B cell (primary cell): ENCODE data around the gene IGSF8. TPM values are rescaled to one million over a fixed set of nuclear protein-coding genes. Genes with fewer than 3 reads are reported as not detected.

Source experiments
- ATAC-seq: fragments of 200-7000 bp; cut with Tn5 transposase; one replicate; pipeline ENCODE4 v1.10.0; 2021; ENCODE audit warnings: low read depth, mild to moderate bottlenecking, moderate number of reproducible peaks, moderate library complexity
- CTCF ChIA-PET: fragments of 350-600 bp; sonication (Branson Sonifier 250); formaldehyde crosslinking; loops from one replicate; lab custom pipeline; 2021; ENCODE audit warnings: antibody characterized with exemption, inconsistent platforms; lab: Charles Lee
- POLR2A ChIA-PET: fragments of 350-600 bp; sonication (Branson Sonifier 250); formaldehyde crosslinking; loops from one replicate; lab custom pipeline; 2021; ENCODE audit warnings: antibody characterized with exemption; lab: Charles Lee
- DNase-seq: peaks from one replicate; pipeline ENCODE4 v3.0.0; 2013
- H2AFZ ChIP-seq: 2 replicates; pipeline ENCODE4 v1.6.1; 2012; ENCODE audit warnings: mild to moderate bottlenecking, low read depth, low read length; ENCODE audit not compliant: insufficient read depth, poor library complexity, severe bottlenecking
- H3K27ac ChIP-seq, 2 donors: 1 replicate in 1 of 2; 2 replicates in 1 of 2; pipeline ENCODE4 v1.5.1; 2012 to 2013; ENCODE audit warnings: low read length in 2 of 2, mild to moderate bottlenecking in 2 of 2, moderate library complexity in 1 of 2
- H3K27me3 ChIP-seq, 4 experiments: fragments of 200-600 bp in 1 of 4; sonication (generic) in 1 of 4; replicated peaks in 1 of 4; 1 replicate in 2 of 4; 2 replicates in 2 of 4; pipeline versions ENCODE4 v1.6.1 to v1.7.0; 2013 to 2016; ENCODE audit warnings: low read length in 3 of 4, mild to moderate bottlenecking in 2 of 4, mixed read lengths in 1 of 4, moderate library complexity in 1 of 4; ENCODE audit not compliant: insufficient read depth in 4 of 4, control insufficient read depth in 3 of 4; ENCODE audit errors: control extremely low read depth in 1 of 4
- H3K36me3 ChIP-seq, 2 experiments: replicated peaks in 1 of 2; 1 replicate in 1 of 2; 2 replicates in 1 of 2; pipeline versions ENCODE4 v1.6.1 to v1.7.1; 2013; ENCODE audit warnings: low read length in 1 of 2; ENCODE audit not compliant: insufficient read depth in 2 of 2, control insufficient read depth in 1 of 2; ENCODE audit errors: control extremely low read depth in 1 of 2, extremely low read depth in 1 of 2
- H3K4me1 ChIP-seq, 2 donors: fragments of 200-600 bp in 1 of 2; sonication (generic) in 1 of 2; 1 replicate in 1 of 2; 2 replicates in 1 of 2; pipeline versions ENCODE4 v1.5.1 to v1.6.1; 2013 to 2017; ENCODE audit warnings: low read length in 2 of 2; ENCODE audit not compliant: control insufficient read depth in 2 of 2, insufficient read depth in 2 of 2
- H3K4me2 ChIP-seq: replicated peaks from 2 replicates; pipeline ENCODE3; 2012; ENCODE audit warnings: mild to moderate bottlenecking, low read depth, low read length; ENCODE audit not compliant: poor library complexity, severe bottlenecking
- H3K4me3 ChIP-seq, 5 experiments: fragments of 200-600 bp in 1 of 5; sonication (generic) in 1 of 5; 1 replicate in 3 of 5; 2 replicates in 2 of 5; pipeline versions ENCODE4 v1.5.1 to v1.7.0; 2011 to 2016; ENCODE audit warnings: low read length in 4 of 5, mild to moderate bottlenecking in 4 of 5, low read depth in 2 of 5, control low read depth in 1 of 5, moderate library complexity in 1 of 5; ENCODE audit not compliant: insufficient read depth in 1 of 5; ENCODE audit errors: control extremely low read depth in 1 of 5, extremely low read depth in 1 of 5
- H3K79me2 ChIP-seq: fragments of 200-600 bp; sonication (generic); one replicate; pipeline ENCODE4 v1.6.0; 2016; ENCODE audit warnings: low read length; ENCODE audit not compliant: control insufficient read depth, insufficient read depth
- H3K9ac ChIP-seq: fragments of 200-600 bp; sonication (generic); 2 replicates; pipeline ENCODE4 v1.6.1; 2017; ENCODE audit warnings: mild to moderate bottlenecking, low read length, moderate library complexity
- H3K9me3 ChIP-seq, 3 donors: one replicate each; pipeline versions ENCODE4 v1.6.1 to v1.7.1; 2013; ENCODE audit warnings: low read length in 2 of 3; ENCODE audit not compliant: control insufficient read depth in 2 of 3, insufficient read depth in 1 of 3; ENCODE audit errors: control extremely low read depth in 1 of 3
- H4K20me1 ChIP-seq: 2 replicates; pipeline ENCODE4 v1.6.0; 2012; ENCODE audit warnings: mild to moderate bottlenecking, low read length; ENCODE audit not compliant: insufficient read depth, control insufficient read depth, poor library complexity, severe bottlenecking
- H3K27ac Mint-ChIP-seq: one replicate; pipeline ENCODE4 v1.8.0; 2021; ENCODE audit warnings: mixed read lengths
- H3K27me3 Mint-ChIP-seq: one replicate; pipeline ENCODE4 v1.8.0; 2021; ENCODE audit warnings: mixed read lengths
- H3K4me1 Mint-ChIP-seq: one replicate; pipeline ENCODE4 v1.8.0; 2021; ENCODE audit warnings: mixed read lengths
- H3K4me3 Mint-ChIP-seq: one replicate; pipeline ENCODE4 v1.8.0; 2021; ENCODE audit warnings: mixed read lengths
- H3K9me3 Mint-ChIP-seq: one replicate; pipeline ENCODE4 v1.8.0; 2022; ENCODE audit warnings: mixed read lengths; ENCODE audit not compliant: insufficient read depth
- EZH2 ChIP-seq: IDR thresholded peaks from 2 replicates; pipeline ENCODE4 v1.6.1; 2012; ENCODE audit warnings: borderline replicate concordance, low read depth, mild to moderate bottlenecking, moderate library complexity, low read length; ENCODE audit not compliant: insufficient read depth, poor library complexity, severe bottlenecking
- WGBS: methylation state at CpG from one replicate; pipeline ENCODE4 v1.1.5; 2013; ENCODE audit warnings: missing lambda C conversion rate; ENCODE audit not compliant: insufficient coverage; 5-methylcytosine and 5-hydroxymethylcytosine counted together
- intact Hi-C: fragments of 100-400 bp; cut with micrococcal nuclease; formaldehyde crosslinking; loops from one replicate; pipeline ENCODE4 v1.10.0; 2022
- polyA plus RNA-seq: library from polyadenylated mRNA; depleted of rRNA; stranded (reverse); fragments of >200 nt; gene quantifications from 2 replicates; pipeline ENCODE4 v1.2.3, GENCODE V29; 2012
- total RNA-seq, 2 donors: library from RNA; stranded (reverse); fragments of 120-200 nt in 1 of 2; gene quantifications; 1 replicate in 1 of 2; 2 replicates in 1 of 2; pipeline versions ENCODE4 v1.2.3 to v1.2.4, GENCODE V29; 2013 to 2022
- TF ChIP-seq, protein P1 (sequence below): fragments of 200-600 bp; IDR thresholded peaks from one replicate; pipeline ENCODE4 v1.8.0; 2022; ENCODE audit warnings: antibody characterized with exemption, mild to moderate bottlenecking

IGSF8 gene
- total and polyA plus RNA-seq, 2 donors (not counting 1 experiment from before 2014, with no cell fraction given) = 37.2 to 56.0 TPM

DNA sequence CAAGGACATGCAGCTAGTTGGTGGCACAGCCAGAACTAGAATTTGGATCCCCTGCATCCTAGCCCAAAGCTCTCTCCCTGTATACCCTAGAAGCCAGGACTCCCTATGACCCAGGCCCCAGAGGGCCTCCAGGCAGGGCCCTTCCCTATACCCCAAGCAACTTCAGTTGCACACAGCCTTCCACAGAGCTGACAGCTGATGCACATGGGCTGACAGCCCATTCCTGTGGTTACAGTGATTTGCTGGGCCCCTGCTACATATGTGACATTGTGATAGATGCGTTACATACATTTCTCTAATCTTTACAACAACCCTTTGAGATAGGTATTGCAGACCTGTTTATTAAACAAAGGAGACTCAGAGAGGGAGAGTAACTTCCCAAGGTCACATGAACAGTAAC, 23.0 kb upstream of the IGSF8 start:
- H3K4me3 Mint-ChIP-seq = no peak overlapping the region
- H3K9me3 ChIP-seq = no peaks in the 10 kb centered on the region
- no peaks in the 10 kb centered on the region for H3K36me3 ChIP-seq
- ChIA-PET POLR2A (no interaction called here), CTCF (no interaction called here)
- H4K20me1 ChIP-seq = no peaks in the 10 kb centered on the region
- H3K9ac ChIP-seq = no peak overlapping the region
- H3K27ac Mint-ChIP-seq = no peak overlapping the region
- ATAC-seq (no peak), DNase-seq (no peak)
- H3K4me3 ChIP-seq = no peak overlapping the region
- no peak overlapping the region for H3K4me2 ChIP-seq
- no peaks in the 10 kb centered on the region for H3K4me1 ChIP-seq
- H3K27ac ChIP-seq = no peak overlapping the region
- H3K79me2 ChIP-seq = no peaks in the 10 kb centered on the region
- no peaks in the 10 kb centered on the region for H3K9me3 Mint-ChIP-seq
- H3K4me1 Mint-ChIP-seq = no peaks in the 10 kb centered on the region
- peaks cover 27% of the 10 kb centered on the region for H3K27me3 Mint-ChIP-seq
- H2AFZ ChIP-seq = no peak overlapping the region
- no CpG with 5 or more reads among the region's 1 CpG for WGBS
- H3K27me3 ChIP-seq = peaks cover 0 to 8% (median 3%) of the 10 kb centered on the region in 4 experiments
- TF ChIP-seq EZH2 = no peak
- TF ChIP-seq, protein P1, sequence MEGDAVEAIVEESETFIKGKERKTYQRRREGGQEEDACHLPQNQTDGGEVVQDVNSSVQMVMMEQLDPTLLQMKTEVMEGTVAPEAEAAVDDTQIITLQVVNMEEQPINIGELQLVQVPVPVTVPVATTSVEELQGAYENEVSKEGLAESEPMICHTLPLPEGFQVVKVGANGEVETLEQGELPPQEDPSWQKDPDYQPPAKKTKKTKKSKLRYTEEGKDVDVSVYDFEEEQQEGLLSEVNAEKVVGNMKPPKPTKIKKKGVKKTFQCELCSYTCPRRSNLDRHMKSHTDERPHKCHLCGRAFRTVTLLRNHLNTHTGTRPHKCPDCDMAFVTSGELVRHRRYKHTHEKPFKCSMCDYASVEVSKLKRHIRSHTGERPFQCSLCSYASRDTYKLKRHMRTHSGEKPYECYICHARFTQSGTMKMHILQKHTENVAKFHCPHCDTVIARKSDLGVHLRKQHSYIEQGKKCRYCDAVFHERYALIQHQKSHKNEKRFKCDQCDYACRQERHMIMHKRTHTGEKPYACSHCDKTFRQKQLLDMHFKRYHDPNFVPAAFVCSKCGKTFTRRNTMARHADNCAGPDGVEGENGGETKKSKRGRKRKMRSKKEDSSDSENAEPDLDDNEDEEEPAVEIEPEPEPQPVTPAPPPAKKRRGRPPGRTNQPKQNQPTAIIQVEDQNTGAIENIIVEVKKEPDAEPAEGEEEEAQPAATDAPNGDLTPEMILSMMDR = no peak
- intact Hi-C loops = no loop called here

DNA sequence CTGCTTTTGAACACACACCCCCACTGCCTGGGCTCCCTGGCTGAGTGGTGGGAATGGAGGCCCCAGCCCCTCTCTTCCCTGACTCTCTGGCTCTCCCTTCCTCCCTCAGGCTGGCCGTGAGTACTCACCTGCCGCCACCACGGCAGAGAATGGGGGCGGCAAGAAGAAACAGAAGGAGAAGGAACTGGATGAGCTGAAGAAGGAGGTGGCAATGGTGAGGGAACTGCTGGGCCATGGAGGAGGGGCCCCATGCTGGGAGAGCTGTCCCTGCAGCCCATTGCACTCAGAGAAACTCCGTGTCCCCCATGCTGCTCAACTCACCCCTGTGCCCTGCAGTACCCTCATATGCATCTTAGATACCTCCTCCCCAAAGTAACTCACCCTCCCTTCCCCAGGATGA, 22.4 kb upstream of the IGSF8 start:
- H3K4me1 ChIP-seq = no peaks in the 10 kb centered on the region
- H3K4me1 Mint-ChIP-seq = no peaks in the 10 kb centered on the region
- H3K4me3 ChIP-seq = no peak overlapping the region
- no peak overlapping the region for H3K9ac ChIP-seq
- no peaks in the 10 kb centered on the region for H3K36me3 ChIP-seq
- no peak overlapping the region for H2AFZ ChIP-seq
- ATAC-seq = no peak
- no peaks in the 10 kb centered on the region for H4K20me1 ChIP-seq
- no peaks in the 10 kb centered on the region for H3K9me3 Mint-ChIP-seq
- TF ChIP-seq, protein P1 = no peak
- no peak for TF ChIP-seq EZH2
- no peak overlapping the region for H3K27ac ChIP-seq
- peaks cover 0 to 12% (median 4%) of the 10 kb centered on the region in 4 experiments for H3K27me3 ChIP-seq
- no peak overlapping the region for H3K27ac Mint-ChIP-seq
- H3K9me3 ChIP-seq = no peaks in the 10 kb centered on the region
- H3K4me3 Mint-ChIP-seq = no peak overlapping the region
- POLR2A ChIA-PET = no interaction called here
- no peak for DNase-seq
- WGBS = 81% methylated on average over 3 of the region's 5 CpGs
- CTCF ChIA-PET = no interaction called here
- intact Hi-C loops = no loop called here
- H3K27me3 Mint-ChIP-seq = peaks cover 27% of the 10 kb centered on the region
- no peaks in the 10 kb centered on the region for H3K79me2 ChIP-seq
- no peak overlapping the region for H3K4me2 ChIP-seq
